ENCODE measurements around the gene MCOLN3.

- TF ChIP-seq, protein P1, sequence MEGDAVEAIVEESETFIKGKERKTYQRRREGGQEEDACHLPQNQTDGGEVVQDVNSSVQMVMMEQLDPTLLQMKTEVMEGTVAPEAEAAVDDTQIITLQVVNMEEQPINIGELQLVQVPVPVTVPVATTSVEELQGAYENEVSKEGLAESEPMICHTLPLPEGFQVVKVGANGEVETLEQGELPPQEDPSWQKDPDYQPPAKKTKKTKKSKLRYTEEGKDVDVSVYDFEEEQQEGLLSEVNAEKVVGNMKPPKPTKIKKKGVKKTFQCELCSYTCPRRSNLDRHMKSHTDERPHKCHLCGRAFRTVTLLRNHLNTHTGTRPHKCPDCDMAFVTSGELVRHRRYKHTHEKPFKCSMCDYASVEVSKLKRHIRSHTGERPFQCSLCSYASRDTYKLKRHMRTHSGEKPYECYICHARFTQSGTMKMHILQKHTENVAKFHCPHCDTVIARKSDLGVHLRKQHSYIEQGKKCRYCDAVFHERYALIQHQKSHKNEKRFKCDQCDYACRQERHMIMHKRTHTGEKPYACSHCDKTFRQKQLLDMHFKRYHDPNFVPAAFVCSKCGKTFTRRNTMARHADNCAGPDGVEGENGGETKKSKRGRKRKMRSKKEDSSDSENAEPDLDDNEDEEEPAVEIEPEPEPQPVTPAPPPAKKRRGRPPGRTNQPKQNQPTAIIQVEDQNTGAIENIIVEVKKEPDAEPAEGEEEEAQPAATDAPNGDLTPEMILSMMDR (IDR thresholded peaks at IDR 0.05), result no peak
- no peak for TF ChIP-seq POLR2A (IDR thresholded peaks at IDR 0.05)
Observed at GRCh38 chr1:85001742-85002141, 46.6 kb downstream of the MCOLN3 start.
